Measurements from ENCODE around the gene SPOP.
"Not testable (repeated sequence)": the region's sequence is repeated elsewhere in the genome, so short reads cannot be mapped to it uniquely, and the experiment has no call there.

SPOP gene

GRCh38 chr17:49677933-49678847, at the start of gene SPOP:
Gene SPOP, minus strand, starts transcription at chr17:49678097. Its CDS starts 55,287 bp downstream, at chr17:49622810.
- Histone ChIP-seq H3K4me3 (ENCODE audit: low read depth, low read length) (peak within 1 kb of the TSS; percentile 76), H3K27ac (peak within 1 kb of the TSS; percentile 85), H3K36me3 (replicated peaks) (no peaks in the 10 kb centered on the region), H3K27me3 (replicated peaks) (no peaks in the 10 kb centered on the region)
- in situ Hi-C loops (cut with HindIII; ENCODE audit: low pct_ligation_motif_present, low sequenced_read_pairs): no loop called here
- peak; percentile 100 for DNase-seq
- no peak for TF ChIP-seq CTCF (IDR thresholded peaks at IDR 0.05; ENCODE audit: low read depth, low read length, missing control alignments)

DNA sequence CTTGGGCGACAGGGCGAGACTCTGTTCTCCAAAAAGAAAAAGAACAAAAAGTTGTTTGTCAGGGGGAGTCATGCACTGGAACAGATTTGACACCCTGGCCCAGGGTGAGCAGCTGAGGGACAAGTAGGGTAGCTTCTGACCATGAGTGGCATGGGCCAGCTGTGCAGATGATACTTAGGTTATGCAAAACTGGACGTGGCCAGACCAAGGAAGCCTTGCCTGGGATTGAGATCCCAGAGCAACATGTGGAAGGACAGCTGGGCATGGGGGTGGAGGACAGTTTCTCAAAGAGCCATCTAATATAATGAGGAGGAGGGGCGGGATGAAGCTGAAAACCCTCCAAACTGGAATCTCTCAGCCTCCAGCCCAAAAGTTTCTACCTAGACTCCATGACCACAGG, 49.5 kb upstream of the SPOP start:
- Histone ChIP-seq H3K27ac (no peak overlapping the region), H3K4me3 (ENCODE audit: low read depth, low read length) (no peak overlapping the region), H3K27me3 (replicated peaks) (no peaks in the 10 kb centered on the region), H3K36me3 (replicated peaks) (no peaks in the 10 kb centered on the region)
- in situ Hi-C loops (cut with HindIII; ENCODE audit: low pct_ligation_motif_present, low sequenced_read_pairs): no loop called here
- no peak for TF ChIP-seq CTCF (IDR thresholded peaks at IDR 0.05; ENCODE audit: low read depth, low read length, missing control alignments)
- DNase-seq: no peak

- H3K36me3 ChIP-seq (replicated peaks): no peaks in the 10 kb centered on the region
- H3K27me3 ChIP-seq (replicated peaks): no peaks in the 10 kb centered on the region
- TF ChIP-seq CTCF (IDR thresholded peaks at IDR 0.05; ENCODE audit: low read depth, low read length, missing control alignments): no peak
- no peak overlapping the region for H3K27ac ChIP-seq
- in situ Hi-C loops (cut with HindIII; ENCODE audit: low pct_ligation_motif_present, low sequenced_read_pairs): no loop called here
- no peak overlapping the region for H3K4me3 ChIP-seq (ENCODE audit: low read depth, low read length)
- no peak for DNase-seq
Measured at GRCh38 chr17:49725452-49726130, 47.7 kb upstream of the SPOP start.

DNA sequence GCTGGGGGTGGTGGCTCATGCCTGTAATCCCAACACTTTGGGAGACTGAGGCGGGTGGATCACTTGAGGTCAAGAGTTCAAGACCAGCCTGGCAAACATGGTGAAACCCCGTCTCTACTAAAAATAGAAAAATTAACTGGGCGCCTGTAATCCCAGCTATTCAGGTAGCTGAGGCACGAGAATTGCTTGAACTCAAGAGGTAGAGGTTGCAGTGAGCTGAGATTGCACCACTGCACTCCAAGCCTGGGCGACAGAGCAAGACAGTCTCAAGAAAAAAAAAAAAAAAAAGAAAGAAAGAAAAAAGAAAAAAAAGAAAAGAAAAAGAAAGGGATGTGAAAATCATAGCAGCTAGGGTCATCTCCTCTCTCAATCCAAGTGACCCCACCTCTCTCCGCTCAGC, 46.7 kb upstream of the SPOP start:
- in situ Hi-C loops (cut with HindIII; ENCODE audit: low pct_ligation_motif_present, low sequenced_read_pairs); DNase-seq; H3K27me3 ChIP-seq (replicated peaks); H3K27ac ChIP-seq; H3K36me3 ChIP-seq (replicated peaks); H3K4me3 ChIP-seq (ENCODE audit: low read depth, low read length): not testable (repeated sequence)

DNA sequence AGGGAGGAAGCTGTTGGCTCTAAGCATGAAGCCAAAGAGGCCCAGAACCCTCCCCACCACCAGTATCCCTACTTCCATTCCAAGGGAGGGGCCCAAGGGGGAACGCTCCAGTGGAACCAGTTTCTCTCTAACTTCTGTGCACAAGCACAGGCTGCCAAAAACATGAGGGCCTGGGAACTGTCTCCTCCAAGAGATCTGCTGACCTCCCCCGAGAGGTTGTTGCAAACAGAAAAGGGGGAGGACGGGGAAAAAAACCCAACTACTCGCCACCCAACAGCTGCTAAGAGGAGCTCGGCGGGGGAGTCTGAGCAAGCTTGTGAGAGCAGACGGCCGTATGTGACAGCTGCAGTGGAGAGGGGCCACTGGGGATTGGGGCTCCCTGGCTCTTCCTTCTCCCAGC, 45.5 kb upstream of the SPOP start:
- no peak for DNase-seq
- TF ChIP-seq CTCF (IDR thresholded peaks at IDR 0.05; ENCODE audit: low read depth, low read length, missing control alignments): no peak
- Histone ChIP-seq H3K4me3 (ENCODE audit: low read depth, low read length) (no peak overlapping the region), H3K27ac (no peak overlapping the region), H3K27me3 (replicated peaks) (no peaks in the 10 kb centered on the region), H3K36me3 (replicated peaks) (no peaks in the 10 kb centered on the region)
- in situ Hi-C loops (cut with HindIII; ENCODE audit: low pct_ligation_motif_present, low sequenced_read_pairs): no loop called here

DNA sequence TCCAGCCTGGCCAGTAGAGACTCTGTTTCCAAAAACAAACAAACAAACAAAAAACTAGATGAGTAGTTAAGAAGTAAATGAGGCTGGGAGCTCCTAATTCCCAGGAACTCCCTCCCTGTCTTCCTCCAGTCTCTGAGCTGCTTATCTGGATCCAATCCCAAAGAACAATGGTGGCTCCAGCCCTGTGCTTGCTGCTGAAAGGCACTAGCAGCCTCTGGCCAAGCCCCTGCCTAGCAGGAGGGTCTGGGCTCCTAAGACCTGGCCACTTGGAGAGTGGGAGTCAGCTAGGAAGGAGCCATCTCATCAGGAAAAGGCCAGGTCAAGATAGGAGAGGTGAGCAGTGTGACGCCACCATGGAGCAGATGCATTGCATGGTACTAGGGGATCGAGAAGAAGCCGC, 44.2 kb upstream of the SPOP start:
- in situ Hi-C loops (cut with HindIII; ENCODE audit: low pct_ligation_motif_present, low sequenced_read_pairs): no loop called here

More for the DNA sequence above, 44.2 kb upstream of the SPOP start:
- Histone ChIP-seq H3K27ac (no peak overlapping the region), H3K36me3 (replicated peaks) (no peaks in the 10 kb centered on the region), H3K27me3 (replicated peaks) (no peaks in the 10 kb centered on the region), H3K4me3 (ENCODE audit: low read depth, low read length) (no peak overlapping the region)
- no peak for DNase-seq
- no peak for TF ChIP-seq CTCF (IDR thresholded peaks at IDR 0.05; ENCODE audit: low read depth, low read length, missing control alignments)
